Left lung (tissue), 10 donors: ENCODE measurements around the gene IKZF3. TPM values are rescaled to one million over a fixed set of nuclear protein-coding genes. Genes with fewer than 3 reads are reported as not detected.

Experiments
- ATAC-seq: fragments of 200-7000 bp; cut with Tn5 transposase; one replicate; pipeline ENCODE4 v1.9.1; 2020; ENCODE audit warnings: moderate library complexity
- DNase-seq, 4 donors: peaks; one replicate each; pipeline ENCODE4 v3.0.0-alpha.2; 2013 to 2020
- H3K27ac ChIP-seq, 2 donors: fragments of 200-600 bp; sonication (generic) in 1 of 2; one replicate each; pipeline versions ENCODE4 v1.5.0 to v1.8.0; 2020 to 2021
- H3K27me3 ChIP-seq, 2 donors: fragments of 200-600 bp; sonication (generic) in 1 of 2; one replicate each; pipeline versions ENCODE4 v1.5.0 to v1.8.0; 2020 to 2021
- H3K36me3 ChIP-seq, 2 donors: fragments of 200-600 bp; sonication (generic) in 1 of 2; one replicate each; pipeline versions ENCODE4 v1.5.0 to v1.8.0; 2020 to 2021
- H3K4me1 ChIP-seq, 2 donors: fragments of 200-600 bp; one replicate each; pipeline ENCODE4 v1.8.0; 2021
- H3K4me3 ChIP-seq, 2 donors: fragments of 200-600 bp; sonication (generic) in 1 of 2; one replicate each; pipeline versions ENCODE4 v1.5.0 to v1.8.0; 2020 to 2021; ENCODE audit warnings: mild to moderate bottlenecking in 1 of 2
- H3K9me3 ChIP-seq, 2 donors: fragments of 200-600 bp; sonication (generic) in 1 of 2; one replicate each; pipeline versions ENCODE4 v1.5.0 to v1.8.0; 2020 to 2021
- intact Hi-C, 2 donors: fragments of 100-400 bp; cut with DNase I; formaldehyde crosslinking; loops; one replicate each; pipeline versions ENCODE4 v1.11.2 to v1.14.2; 2022
- polyA plus RNA-seq, 6 donors: library from polyadenylated mRNA; unstranded; fragments of 120-200 nt; gene quantifications; one replicate each; pipeline ENCODE4 v1.2.1, GENCODE V29; 2013; ENCODE audit not compliant: insufficient read length in 6 of 6
- total RNA-seq, 2 donors: library from RNA; stranded (reverse); fragmentation: NEBNext Ultra II Directional; extraction: Animal tissue kit (Norgen Biotek cat#: 25700); gene quantifications; one replicate each; pipeline ENCODE4 v1.2.1, GENCODE V29; 2021
- TF ChIP-seq, protein P1 (sequence below), 2 donors: fragments of 200-600 bp; sonication (generic) in 1 of 2; IDR thresholded peaks; one replicate each; pipeline versions ENCODE4 v1.5.0 to v1.8.0; 2021; ENCODE audit warnings: antibody characterized with exemption in 2 of 2
- donor health status: DM: no; HTN: yes; CAD: no.
- donor health status: DM: no; HTN: no; CAD: no.

IKZF3 gene
- total and polyA plus RNA-seq, 8 donors = 1.2 to 6.6 (median 1.7) TPM

DNA sequence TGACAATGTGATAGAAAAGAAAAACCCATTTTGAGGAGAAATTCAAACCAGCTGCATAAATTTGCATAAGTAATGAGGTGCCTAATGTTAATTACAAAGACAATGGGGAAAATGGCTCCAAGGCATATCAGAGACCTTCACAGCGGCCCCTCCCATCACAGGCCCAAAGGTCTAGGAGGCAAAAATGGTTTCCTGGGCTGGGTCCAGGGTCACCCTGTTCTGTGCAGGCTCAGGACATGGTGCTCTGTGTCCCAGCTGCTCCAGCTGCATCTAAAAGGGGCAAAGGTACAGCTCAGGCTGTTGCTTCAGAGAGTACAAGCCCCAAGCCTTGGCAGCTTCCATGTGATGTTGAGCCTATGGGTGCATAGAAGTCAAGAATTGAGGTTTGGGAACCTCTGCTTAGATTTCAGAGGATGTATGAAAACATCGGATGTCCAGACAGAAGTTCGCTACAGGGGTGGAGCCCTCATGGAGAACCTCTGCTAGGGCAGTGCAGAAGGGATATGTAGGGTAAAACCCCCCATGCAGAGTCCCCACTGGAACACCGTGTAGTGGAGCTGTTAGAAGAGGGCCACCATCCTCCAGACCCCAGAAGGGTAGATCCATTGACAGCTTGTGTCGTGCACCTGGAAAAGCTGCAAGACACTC lies 40.6 kb downstream of the IKZF3 start:
- no peak for ATAC-seq
- H3K27ac ChIP-seq = no peak overlapping the region
- intact Hi-C loops = no loop called here
- TF ChIP-seq, protein P1, sequence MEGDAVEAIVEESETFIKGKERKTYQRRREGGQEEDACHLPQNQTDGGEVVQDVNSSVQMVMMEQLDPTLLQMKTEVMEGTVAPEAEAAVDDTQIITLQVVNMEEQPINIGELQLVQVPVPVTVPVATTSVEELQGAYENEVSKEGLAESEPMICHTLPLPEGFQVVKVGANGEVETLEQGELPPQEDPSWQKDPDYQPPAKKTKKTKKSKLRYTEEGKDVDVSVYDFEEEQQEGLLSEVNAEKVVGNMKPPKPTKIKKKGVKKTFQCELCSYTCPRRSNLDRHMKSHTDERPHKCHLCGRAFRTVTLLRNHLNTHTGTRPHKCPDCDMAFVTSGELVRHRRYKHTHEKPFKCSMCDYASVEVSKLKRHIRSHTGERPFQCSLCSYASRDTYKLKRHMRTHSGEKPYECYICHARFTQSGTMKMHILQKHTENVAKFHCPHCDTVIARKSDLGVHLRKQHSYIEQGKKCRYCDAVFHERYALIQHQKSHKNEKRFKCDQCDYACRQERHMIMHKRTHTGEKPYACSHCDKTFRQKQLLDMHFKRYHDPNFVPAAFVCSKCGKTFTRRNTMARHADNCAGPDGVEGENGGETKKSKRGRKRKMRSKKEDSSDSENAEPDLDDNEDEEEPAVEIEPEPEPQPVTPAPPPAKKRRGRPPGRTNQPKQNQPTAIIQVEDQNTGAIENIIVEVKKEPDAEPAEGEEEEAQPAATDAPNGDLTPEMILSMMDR (IDR thresholded peaks at IDR 0.05) = no peak
- no peak overlapping the region for H3K4me3 ChIP-seq
- DNase-seq = no peak
- peaks cover 0 to 4% of the 10 kb centered on the region in 2 donors for H3K36me3 ChIP-seq
- peaks cover 0 to 21% of the 10 kb centered on the region in 2 donors for H3K9me3 ChIP-seq
- H3K27me3 ChIP-seq = peaks cover 0 to 12% of the 10 kb centered on the region in 2 donors
- H3K4me1 ChIP-seq = peaks cover 5 to 6% of the 10 kb centered on the region in 2 donors

GRCh38 chr17:39822051-39822451 lies 42.1 kb downstream of the IKZF3 start:
- peaks cover 0 to 21% of the 10 kb centered on the region in 2 donors for H3K9me3 ChIP-seq
- TF ChIP-seq, protein P1 (IDR thresholded peaks at IDR 0.05) = no peak
- peaks cover 5 to 6% of the 10 kb centered on the region in 2 donors for H3K4me1 ChIP-seq
- intact Hi-C loops = no loop called here
- peaks cover 0 to 5% of the 10 kb centered on the region in 2 donors for H3K27me3 ChIP-seq
- no peak overlapping the region for H3K27ac ChIP-seq
- H3K36me3 ChIP-seq = peaks cover 0 to 4% of the 10 kb centered on the region in 2 donors
- DNase-seq (no peak), ATAC-seq (no peak)
- H3K4me3 ChIP-seq = no peak overlapping the region

GRCh38 chr17:39820987-39821386 lies 43.1 kb downstream of the IKZF3 start:
- TF ChIP-seq, protein P1 (IDR thresholded peaks at IDR 0.05) = no peak
- DNase-seq (no peak), ATAC-seq (peak; percentile 35)
- Histone ChIP-seq H3K27me3 (peaks cover 0 to 5% of the 10 kb centered on the region in 2 donors), H3K27ac (no peak overlapping the region), H3K4me1 (peaks cover 5 to 6% of the 10 kb centered on the region in 2 donors), H3K36me3 (peaks cover 0 to 4% of the 10 kb centered on the region in 2 donors), H3K9me3 (peaks cover 0 to 21% of the 10 kb centered on the region in 2 donors), H3K4me3 (no peak overlapping the region)
- intact Hi-C loops = no loop called here

DNA sequence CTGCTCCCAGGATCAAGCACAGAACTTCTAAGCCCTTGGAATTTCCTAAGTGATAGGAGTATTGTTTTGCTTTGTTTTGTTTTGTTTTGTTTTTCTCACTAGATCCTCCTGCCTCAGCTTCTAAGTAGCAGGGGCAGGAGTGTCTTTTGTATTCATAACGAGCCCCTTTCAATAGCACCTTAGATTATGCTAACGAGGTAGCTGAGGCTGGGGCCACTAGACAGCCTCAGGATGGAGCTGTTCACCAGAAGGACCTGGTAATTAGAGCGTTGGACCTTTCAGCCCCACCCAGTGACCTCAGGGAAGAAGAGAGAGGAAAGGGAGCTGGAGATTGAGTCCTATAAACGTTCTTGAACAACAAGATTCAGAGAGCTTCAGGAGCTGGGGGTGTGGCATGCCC lies 43.6 kb downstream of the IKZF3 start:
- TF ChIP-seq, protein P1 (IDR thresholded peaks at IDR 0.05) = no peak
- peaks cover 5 to 6% of the 10 kb centered on the region in 2 donors for H3K4me1 ChIP-seq
- H3K36me3 ChIP-seq = peaks cover 0 to 4% of the 10 kb centered on the region in 2 donors
- no peak overlapping the region for H3K4me3 ChIP-seq
- intact Hi-C loops = no loop called here
- DNase-seq (no peak), ATAC-seq (peak; percentile 78)
- H3K27ac ChIP-seq = no peak overlapping the region
- H3K9me3 ChIP-seq = peaks cover 0 to 21% of the 10 kb centered on the region in 2 donors
- H3K27me3 ChIP-seq = peaks cover 0 to 5% of the 10 kb centered on the region in 2 donors

GRCh38 chr17:39818358-39819000 lies 45.6 kb downstream of the IKZF3 start:
- intact Hi-C loops = no loop called here
- ATAC-seq = no peak
- DNase-seq = no peak
- no peaks in the 10 kb centered on the region for H3K36me3 ChIP-seq
- peaks cover 5 to 6% of the 10 kb centered on the region in 2 donors for H3K4me1 ChIP-seq
- H3K9me3 ChIP-seq = peaks cover 0 to 5% of the 10 kb centered on the region in 2 donors
- H3K27me3 ChIP-seq = peaks cover 0 to 5% of the 10 kb centered on the region in 2 donors
- TF ChIP-seq, protein P1 (IDR thresholded peaks at IDR 0.05) = no peak
- H3K4me3 ChIP-seq = no peak overlapping the region
- no peak overlapping the region for H3K27ac ChIP-seq
